MM.1S (cell line): Measurements from ENCODE around the gene MRTFA.

Experiments
- EZH2 ChIP-seq: fragments of 300-600 bp; sonication (generic); optimal IDR thresholded peaks from 2 replicates; pipeline ENCODE3; 2017; ENCODE audit warnings: low read depth, mild to moderate bottlenecking, antibody characterized with exemption, low read length, mixed read lengths
- TF ChIP-seq, protein P1 (sequence below): fragments of 300-600 bp; sonication (generic); IDR thresholded peaks from 2 replicates; pipeline ENCODE4 v1.5.1; 2016; ENCODE audit warnings: antibody characterized with exemption, low read length, mixed read lengths

DNA sequence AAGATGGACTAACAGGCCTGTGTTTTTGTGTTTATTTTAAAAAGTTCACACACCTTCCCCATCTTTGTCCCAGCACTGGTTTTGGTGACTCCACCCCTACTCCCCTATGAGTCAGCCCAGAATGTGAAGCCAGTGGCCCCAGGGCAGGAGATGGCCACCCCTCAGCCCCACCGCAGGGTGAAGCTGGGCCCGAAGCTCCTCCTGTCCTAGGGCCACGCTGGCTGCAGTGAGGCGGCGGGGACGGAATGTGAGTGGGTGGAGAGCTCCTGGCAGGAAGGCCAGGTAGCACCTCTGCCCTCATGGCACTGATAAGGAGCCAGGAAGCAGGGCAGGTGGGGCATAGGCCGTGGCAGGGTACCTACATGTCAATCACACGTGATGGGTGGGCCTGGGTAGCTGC lies 226.2 kb downstream of the MRTFA start:
- no peak for TF ChIP-seq EZH2
- TF ChIP-seq, protein P1, sequence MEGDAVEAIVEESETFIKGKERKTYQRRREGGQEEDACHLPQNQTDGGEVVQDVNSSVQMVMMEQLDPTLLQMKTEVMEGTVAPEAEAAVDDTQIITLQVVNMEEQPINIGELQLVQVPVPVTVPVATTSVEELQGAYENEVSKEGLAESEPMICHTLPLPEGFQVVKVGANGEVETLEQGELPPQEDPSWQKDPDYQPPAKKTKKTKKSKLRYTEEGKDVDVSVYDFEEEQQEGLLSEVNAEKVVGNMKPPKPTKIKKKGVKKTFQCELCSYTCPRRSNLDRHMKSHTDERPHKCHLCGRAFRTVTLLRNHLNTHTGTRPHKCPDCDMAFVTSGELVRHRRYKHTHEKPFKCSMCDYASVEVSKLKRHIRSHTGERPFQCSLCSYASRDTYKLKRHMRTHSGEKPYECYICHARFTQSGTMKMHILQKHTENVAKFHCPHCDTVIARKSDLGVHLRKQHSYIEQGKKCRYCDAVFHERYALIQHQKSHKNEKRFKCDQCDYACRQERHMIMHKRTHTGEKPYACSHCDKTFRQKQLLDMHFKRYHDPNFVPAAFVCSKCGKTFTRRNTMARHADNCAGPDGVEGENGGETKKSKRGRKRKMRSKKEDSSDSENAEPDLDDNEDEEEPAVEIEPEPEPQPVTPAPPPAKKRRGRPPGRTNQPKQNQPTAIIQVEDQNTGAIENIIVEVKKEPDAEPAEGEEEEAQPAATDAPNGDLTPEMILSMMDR = no peak
